T47D (cell line): Measurements from ENCODE around the gene MT1G.
A peak's percentile ranks its signal among the peaks of the same experiment; 100 is the strongest.
"Not testable (repeated sequence)": the region's sequence is repeated elsewhere in the genome, so short reads cannot be mapped to it uniquely, and the experiment has no call there.

ENCODE experiments used
- DNase-seq, 2 experiments: peaks; one replicate each; pipeline versions ENCODE4 v3.0.0 to v3.0.0-alpha.2; 2011 to 2012; ENCODE audit warnings: low read depth in 1 of 2, low spot score in 1 of 2
- JUND ChIP-seq: IDR thresholded peaks from 2 replicates; pipeline ENCODE4 v1.6.1; 2012; ENCODE audit warnings: low read depth
- in situ Hi-C: cut with HindIII; loops from 2 replicates; pipeline ENCODE4 v1.10.0; 2016; ENCODE audit warnings: low sequenced_read_pairs, low pct_unique_long_range_greater_than_20kb

MT1G gene

DNA sequence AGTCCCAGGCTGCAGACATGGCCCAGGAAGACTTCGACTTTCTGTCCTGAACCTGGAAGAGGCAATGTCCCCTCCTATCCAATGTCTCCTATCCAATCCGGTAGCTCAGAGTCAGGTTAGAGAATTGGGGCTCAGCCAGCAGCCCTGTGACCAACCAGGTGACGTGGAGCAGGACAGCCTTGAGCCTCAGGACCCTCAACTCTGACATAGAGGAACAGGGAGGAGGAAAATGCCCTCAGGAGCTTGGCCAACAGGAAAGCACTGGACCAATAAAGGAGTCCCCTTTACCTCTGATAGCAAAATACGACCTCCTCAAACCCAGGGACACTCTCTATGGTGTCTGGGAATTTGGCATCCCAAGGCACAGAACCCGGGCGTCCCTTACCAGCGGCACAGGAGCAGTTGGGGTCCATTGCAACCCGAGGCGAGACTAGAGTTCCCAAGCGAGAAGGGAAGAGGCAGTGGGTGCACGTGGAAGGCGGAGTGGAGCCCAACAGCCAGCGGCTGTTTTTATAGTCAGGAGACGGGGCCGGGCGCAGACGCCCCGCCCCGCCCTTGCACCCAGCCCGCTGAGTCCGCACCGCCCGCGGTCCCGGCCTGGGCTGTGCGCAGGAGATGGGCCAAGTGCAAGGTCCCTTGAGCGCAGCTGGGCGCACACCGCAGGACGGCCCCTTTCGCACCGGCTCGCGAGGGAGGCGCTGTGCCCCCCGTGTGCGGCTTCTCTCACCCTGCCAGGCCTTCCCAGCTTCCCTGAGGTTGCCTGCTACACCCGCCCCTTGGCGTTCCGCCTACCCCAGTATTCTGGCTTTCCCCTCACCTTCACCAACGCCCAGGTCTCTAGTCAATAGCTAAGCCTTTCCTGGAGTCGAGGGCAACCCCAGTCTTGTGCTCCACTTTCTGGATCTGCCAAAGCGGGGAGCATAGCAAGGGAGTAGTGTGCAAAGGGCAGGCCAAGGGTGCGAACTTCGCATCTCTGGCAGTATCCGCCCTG, at the start of gene MT1G:
MT1G (minus strand) TSS at position 485 of the 991 bp plus-strand sequence; CDS start at position 413, 72 bp downstream.
- in situ Hi-C loops: no loop called here
- no peak for TF ChIP-seq JUND
- no peak for DNase-seq

- DNase-seq, in situ Hi-C loops: not testable (repeated sequence)
These were observed 49.7 kb upstream of the MT1G start for GRCh38 chr16:56717532-56717931.

DNA sequence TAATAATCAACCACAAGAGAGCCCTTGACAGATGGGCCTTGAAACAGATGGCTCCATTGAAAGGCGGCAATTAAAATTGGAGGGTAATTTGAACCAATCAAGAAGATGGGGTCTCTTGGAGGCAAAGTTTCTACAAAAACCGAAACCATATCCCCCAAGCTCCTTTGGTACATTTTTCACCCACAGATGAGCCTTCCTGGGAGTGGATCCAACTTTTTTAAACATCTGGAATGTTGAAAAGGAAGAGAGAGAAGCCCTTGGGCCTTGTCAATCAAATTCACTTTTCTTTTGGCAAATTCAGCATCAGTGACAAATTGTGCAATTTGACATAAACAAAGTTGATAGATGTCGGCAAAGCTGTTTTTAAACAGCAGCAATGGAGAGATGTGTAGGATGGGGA, 48.9 kb upstream of the MT1G start:
- in situ Hi-C loops: no loop called here
- no peak for DNase-seq
- TF ChIP-seq JUND: no peak

- in situ Hi-C loops: no loop called here
- peak in 1 of 2 experiments; percentile 31 for DNase-seq
These were observed 47.3 kb upstream of the MT1G start for GRCh38 chr16:56715126-56715525.

GRCh38 chr16:56713794-56714193, 45.9 kb upstream of the MT1G start:
- TF ChIP-seq JUND: no peak
- DNase-seq: no peak
- in situ Hi-C loops: no loop called here

More at GRCh38 chr16:56715126-56715525, 47.3 kb upstream of the MT1G start:
- TF ChIP-seq JUND: no peak

DNA sequence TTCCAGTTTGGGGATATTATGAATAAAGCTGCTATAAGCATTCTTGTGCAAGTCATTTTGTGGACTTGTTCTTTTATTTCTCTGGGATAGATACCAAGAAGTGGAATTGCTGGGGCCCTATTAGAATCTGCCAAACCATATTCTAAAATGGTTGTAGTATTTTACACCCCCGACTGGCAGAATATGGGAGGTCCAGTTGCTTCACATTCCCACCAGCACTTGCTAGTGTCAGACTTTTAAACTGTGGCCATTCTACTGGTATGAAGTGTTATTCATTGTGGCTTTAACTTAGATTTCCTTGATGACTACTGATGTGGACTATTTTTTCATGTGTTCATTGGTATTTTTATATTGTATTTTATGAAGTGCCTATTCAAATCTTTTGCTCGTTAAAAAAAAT, 44.0 kb upstream of the MT1G start:
- in situ Hi-C loops: no loop called here
- no peak for TF ChIP-seq JUND
- no peak for DNase-seq

- in situ Hi-C loops: no loop called here
- no peak for DNase-seq
- no peak for TF ChIP-seq JUND
These were observed 42.4 kb upstream of the MT1G start for GRCh38 chr16:56710181-56710737.

DNA sequence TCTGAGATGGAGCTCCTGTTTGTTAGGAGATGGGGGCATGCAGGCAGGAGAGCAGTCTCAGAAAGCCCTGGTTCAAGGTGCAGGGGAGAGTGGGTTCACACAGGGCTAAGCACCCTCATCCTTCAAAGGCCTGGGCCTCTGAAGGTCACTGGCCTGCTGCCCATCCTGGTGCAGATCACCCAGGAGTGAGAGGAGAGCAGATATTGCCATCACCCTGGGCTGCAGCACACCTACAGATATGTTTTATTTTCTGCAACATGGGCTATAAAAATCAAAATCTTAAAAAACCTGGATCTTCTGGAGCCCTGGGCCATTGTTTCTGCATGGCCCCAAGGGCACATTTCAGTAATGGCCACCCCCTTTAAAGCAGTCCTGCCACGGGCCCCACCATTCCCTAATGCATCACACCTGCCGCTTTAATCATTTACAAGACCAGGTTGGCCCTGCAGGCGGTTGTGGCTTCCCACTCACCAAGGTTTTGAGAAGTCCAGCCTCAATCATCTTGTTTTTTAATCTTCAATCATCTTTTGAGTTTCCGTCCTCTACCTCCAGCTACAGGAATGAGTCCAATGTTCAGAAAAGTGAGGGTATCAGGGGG, 41.7 kb upstream of the MT1G start:
- no peak for DNase-seq
- TF ChIP-seq JUND: no peak
- in situ Hi-C loops: no loop called here

- no peak for TF ChIP-seq JUND
- in situ Hi-C loops: no loop called here
- DNase-seq: no peak
These were observed 40.9 kb upstream of the MT1G start for GRCh38 chr16:56708525-56709442.

DNA sequence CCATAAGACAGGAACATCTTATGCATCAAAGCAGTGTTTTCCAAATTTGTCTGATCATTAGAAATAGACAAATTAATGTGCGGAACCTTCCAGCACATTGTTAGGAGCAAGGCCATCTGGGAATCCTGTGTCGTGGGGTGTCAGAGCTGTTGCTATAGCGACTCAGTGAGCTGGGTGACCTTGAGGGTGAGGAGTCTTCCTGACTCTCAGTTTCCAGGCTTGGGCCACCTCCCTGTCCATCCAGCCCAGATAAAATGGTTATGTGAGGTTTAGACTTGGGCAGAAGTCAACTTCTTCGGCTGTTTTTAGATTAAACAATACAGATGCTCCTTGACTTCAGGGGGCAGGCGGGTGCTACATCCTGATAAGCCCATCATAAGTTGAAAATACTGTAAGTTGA, 35.0 kb upstream of the MT1G start:
- DNase-seq: no peak
- in situ Hi-C loops: no loop called here
- no peak for TF ChIP-seq JUND

DNA sequence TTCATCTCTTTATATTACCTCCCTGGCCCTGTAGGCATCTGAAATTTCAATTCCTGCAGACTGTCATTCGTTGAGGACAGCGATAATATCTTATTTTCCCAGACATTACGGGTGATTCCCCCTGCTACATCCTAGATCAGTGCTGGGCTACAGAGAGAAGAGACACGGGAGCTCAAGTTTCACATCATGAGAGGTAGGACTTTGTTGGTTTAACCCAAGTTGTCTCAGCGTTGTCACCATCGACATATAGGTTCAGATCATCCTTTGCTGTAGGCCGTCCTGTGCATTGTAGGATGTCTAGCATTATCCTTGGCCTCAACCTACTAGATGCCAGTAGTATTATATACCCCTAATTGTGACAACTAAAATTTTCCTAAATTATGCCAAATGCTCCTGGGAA, 33.7 kb upstream of the MT1G start:
- TF ChIP-seq JUND: no peak
- no peak for DNase-seq
- in situ Hi-C loops: no loop called here

DNA sequence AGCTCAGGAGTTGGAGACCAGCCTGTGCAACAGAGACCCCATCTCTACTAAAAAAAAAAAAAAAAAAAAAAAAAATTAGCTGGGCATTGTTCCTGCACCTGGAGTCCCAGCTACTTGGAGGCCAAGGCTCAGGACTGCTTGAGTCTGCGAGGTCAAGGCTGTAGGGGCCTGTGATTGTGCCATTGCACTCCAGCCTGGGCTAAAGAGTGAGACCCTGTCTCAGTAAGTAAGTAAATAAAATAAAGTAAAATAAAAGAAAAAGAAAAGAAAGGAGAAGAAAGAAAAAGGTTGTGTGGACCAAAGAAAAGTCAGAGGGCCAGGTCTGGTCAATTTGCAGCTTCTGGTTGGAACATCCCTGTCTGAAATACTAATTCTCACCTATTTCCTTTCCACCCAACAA, 32.8 kb upstream of the MT1G start:
- no peak for DNase-seq
- in situ Hi-C loops: no loop called here

More for the DNA sequence above, 32.8 kb upstream of the MT1G start:
- TF ChIP-seq JUND: no peak
